Liver (tissue), 9 donors: ENCODE measurements around the gene NR1D1. TPM values are rescaled to one million over a fixed set of nuclear protein-coding genes. Genes with fewer than 3 reads are reported as not detected.
A peak's percentile ranks its signal among the peaks of the same experiment; 100 is the strongest.

ENCODE experiments used
- DNase-seq: peaks from one replicate; pipeline ENCODE4 v3.0.0-alpha.2; 2017; ENCODE audit warnings: low spot score
- H3K27ac ChIP-seq, 2 donors: one replicate each; pipeline ENCODE4 v1.7.0; 2013; ENCODE audit warnings: inconsistent platforms in 2 of 2, low read length in 2 of 2, control low read depth in 1 of 2, low read depth in 1 of 2, mild to moderate bottlenecking in 1 of 2
- H3K27me3 ChIP-seq, 4 donors: one replicate each; pipeline versions ENCODE4 v1.6.1 to v1.7.0; 2013; ENCODE audit warnings: low read length in 3 of 4, inconsistent platforms in 1 of 4, mild to moderate bottlenecking in 1 of 4, moderate library complexity in 1 of 4; ENCODE audit not compliant: control insufficient read depth in 4 of 4, insufficient read depth in 4 of 4
- H3K36me3 ChIP-seq, 4 donors: one replicate each; pipeline versions ENCODE4 v1.6.1 to v1.7.0; 2013; ENCODE audit warnings: low read length in 3 of 4, mild to moderate bottlenecking in 3 of 4, low read depth in 1 of 4, moderate library complexity in 1 of 4; ENCODE audit not compliant: control insufficient read depth in 4 of 4, insufficient read depth in 3 of 4
- H3K4me1 ChIP-seq, 4 donors: one replicate each; pipeline versions ENCODE4 v1.6.1 to v1.7.0; 2013; ENCODE audit warnings: low read length in 3 of 4, mild to moderate bottlenecking in 3 of 4, moderate library complexity in 1 of 4; ENCODE audit not compliant: control insufficient read depth in 4 of 4, insufficient read depth in 4 of 4
- H3K4me3 ChIP-seq, 3 donors: one replicate each; pipeline versions ENCODE4 v1.6.1 to v1.7.0; 2013; ENCODE audit warnings: low read length in 3 of 3, control low read depth in 1 of 3, low read depth in 1 of 3, mild to moderate bottlenecking in 1 of 3
- H3K9ac ChIP-seq, 2 donors: one replicate each; pipeline ENCODE4 v1.7.0; 2013; ENCODE audit warnings: low read length in 2 of 2, mild to moderate bottlenecking in 2 of 2, moderate library complexity in 2 of 2, control low read depth in 1 of 2, low read depth in 1 of 2
- H3K9me3 ChIP-seq, 4 donors: one replicate each; pipeline versions ENCODE4 v1.6.1 to v1.7.0; 2013; ENCODE audit warnings: low read length in 3 of 4; ENCODE audit not compliant: control insufficient read depth in 4 of 4
- ATF3 ChIP-seq: IDR thresholded peaks from 2 replicates; pipeline ENCODE4 v1.6.1; 2016; ENCODE audit warnings: antibody characterized with exemption
- CTCF ChIP-seq: fragments of 150-350 bp; IDR thresholded peaks from 2 replicates; pipeline ENCODE4 v1.5.1; 2017; ENCODE audit warnings: improper control_type of control experiment, low read depth, low read length; ENCODE audit not compliant: missing input control
- EGR1 ChIP-seq, 2 donors: IDR thresholded peaks; 2 replicates each; pipeline ENCODE4 v1.6.1; 2016 to 2018; ENCODE audit warnings: antibody characterized with exemption in 2 of 2, low read depth in 2 of 2
- FOXA1 ChIP-seq: IDR thresholded peaks from 2 replicates; pipeline ENCODE4 v1.6.1; 2016; ENCODE audit warnings: antibody characterized with exemption
- FOXA2 ChIP-seq: IDR thresholded peaks from 2 replicates; pipeline ENCODE4 v1.6.1; 2016; ENCODE audit warnings: antibody characterized with exemption
- GABPA ChIP-seq, 2 donors: IDR thresholded peaks in 1 of 2; conservative IDR thresholded peaks in 1 of 2; 2 replicates each; pipeline ENCODE4 v1.6.1; 2016; ENCODE audit warnings: antibody characterized with exemption in 2 of 2, mild to moderate bottlenecking in 1 of 2, moderate library complexity in 1 of 2
- HNF4A ChIP-seq, 2 donors: conservative IDR thresholded peaks; 2 replicates each; pipeline ENCODE4 v1.6.1; 2016; ENCODE audit warnings: antibody characterized with exemption in 2 of 2, mild to moderate bottlenecking in 2 of 2
- HNF4G ChIP-seq: IDR thresholded peaks from 2 replicates; pipeline ENCODE4 v1.6.1; 2016; ENCODE audit warnings: antibody characterized with exemption
- JUND ChIP-seq, 2 donors: IDR thresholded peaks; 2 replicates each; pipeline ENCODE4 v1.6.1; 2016; ENCODE audit warnings: antibody characterized with exemption in 2 of 2
- MAX ChIP-seq: IDR thresholded peaks from 2 replicates; pipeline ENCODE4 v1.6.1; 2016; ENCODE audit warnings: antibody characterized with exemption
- NR2F2 ChIP-seq: IDR thresholded peaks from 2 replicates; pipeline ENCODE4 v1.6.1; 2016; ENCODE audit warnings: antibody characterized with exemption
- RAD21 ChIP-seq, 2 donors: IDR thresholded peaks; 2 replicates each; pipeline ENCODE4 v1.6.1; 2016; ENCODE audit warnings: antibody characterized with exemption in 2 of 2, mild to moderate bottlenecking in 2 of 2
- REST ChIP-seq: IDR thresholded peaks from 2 replicates; pipeline ENCODE4 v1.6.1; 2016; ENCODE audit warnings: antibody characterized with exemption, mild to moderate bottlenecking
- RXRA ChIP-seq, 2 donors: IDR thresholded peaks; 2 replicates each; pipeline ENCODE4 v1.6.1; 2017 to 2018; ENCODE audit warnings: antibody characterized with exemption in 2 of 2, mild to moderate bottlenecking in 1 of 2
- SP1 ChIP-seq: IDR thresholded peaks from 2 replicates; pipeline ENCODE4 v1.6.1; 2018; ENCODE audit warnings: antibody characterized with exemption, mild to moderate bottlenecking
- TAF1 ChIP-seq: conservative IDR thresholded peaks from 2 replicates; pipeline ENCODE4 v1.6.1; 2016; ENCODE audit warnings: antibody characterized with exemption, mild to moderate bottlenecking
- YY1 ChIP-seq: IDR thresholded peaks from 2 replicates; pipeline ENCODE4 v1.6.1; 2016; ENCODE audit warnings: antibody characterized with exemption, mild to moderate bottlenecking
- ZBTB33 ChIP-seq: IDR thresholded peaks from 2 replicates; pipeline ENCODE4 v1.6.1; 2016; ENCODE audit warnings: antibody characterized with exemption
- WGBS: extraction: QIAGEN DNeasy Blood & Tissue Kit; methylation state at CpG from one replicate; pipeline ENCODE4 v1.1.7; 2013; 5-methylcytosine and 5-hydroxymethylcytosine counted together
- polyA plus RNA-seq, 2 donors: library from polyadenylated mRNA; stranded (reverse) in 1 of 2; unstranded in 1 of 2; fragments of 200-250 nt in 1 of 2; fragments of >200 nt in 1 of 2; fragmentation: Nextera tagmentation in 1 of 2; extraction: Ambion mirVana in 1 of 2; gene quantifications; one replicate each; pipeline versions ENCODE4 v1.2.1 to v1.2.3, GENCODE V29; 2013 to 2015
- total RNA-seq, 2 donors: library from RNA; depleted of rRNA; stranded (reverse); fragments of >200 nt; gene quantifications; one replicate each; pipeline ENCODE4 v1.2.3, GENCODE V29; 2014
- donor health status: healthy.
- donor health status: healthy.
- donor health status: healthy.
- donor health status: healthy.
- donor health status: healthy.

NR1D1 gene
- total and polyA plus RNA-seq, 4 donors, result 0.84 to 13.7 (median 5.6) TPM

GRCh38 chr17:40105861-40106759 is 5.7 kb upstream of the NR1D1 start:
- H3K4me1 ChIP-seq, result peaks cover 19 to 74% (median 48%) of the 10 kb centered on the region in 4 donors
- H3K9ac ChIP-seq, result peak overlapping the region in 1 of 2 donors; percentile 8
- H3K4me3 ChIP-seq, result no peak overlapping the region
- TF ChIP-seq RXRA (IDR thresholded peaks at IDR 0.05) (no peak), REST (no peak), YY1 (no peak), ZBTB33 (no peak), ATF3 (no peak), MAX (no peak), NR2F2 (no peak), TAF1 (no peak), HNF4G (no peak), CTCF (no peak), GABPA (IDR thresholded peaks at IDR 0.05 in 1 of 2, conservative IDR thresholded peaks at IDR 0.05 in 1 of 2) (no peak), FOXA2 (no peak), FOXA1 (no peak), EGR1 (IDR thresholded peaks at IDR 0.05; ENCODE audit: low read depth in 2 of 2) (no peak), HNF4A (conservative IDR thresholded peaks at IDR 0.05) (no peak), SP1 (no peak), JUND (IDR thresholded peaks at IDR 0.05) (no peak), RAD21 (IDR thresholded peaks at IDR 0.05) (no peak)
- H3K36me3 ChIP-seq, result no peaks in the 10 kb centered on the region
- no peaks in the 10 kb centered on the region for H3K9me3 ChIP-seq
- peak overlapping the region; percentile 82 to 99 for H3K27ac ChIP-seq
- WGBS, result 85% methylated on average over 5 of the region's 5 CpGs
- no peaks in the 10 kb centered on the region for H3K27me3 ChIP-seq
- no peak for DNase-seq
